CD14-positive monocyte (primary cell): ENCODE results near the gene GEN1. TPM values are rescaled to one million over a fixed set of nuclear protein-coding genes. Genes with fewer than 3 reads are reported as not detected.

Source experiments
- DNase-seq, 3 donors: peaks; one replicate each; pipeline ENCODE4 v3.0.0-alpha.2; 2011 to 2022
- H2AFZ ChIP-seq: 2 replicates; pipeline ENCODE4 v1.6.0; 2012; ENCODE audit warnings: mild to moderate bottlenecking, low read depth, low read length, inconsistent platforms; ENCODE audit not compliant: insufficient read depth, poor library complexity, severe bottlenecking
- H3K27ac ChIP-seq, 2 donors: 1 replicate in 1 of 2; 2 replicates in 1 of 2; pipeline ENCODE4 v1.5.1; 2012 to 2013; ENCODE audit warnings: low read length in 2 of 2, control low read depth in 1 of 2, inconsistent platforms in 1 of 2, low read depth in 1 of 2, mild to moderate bottlenecking in 1 of 2
- H3K27me3 ChIP-seq, 2 donors: one replicate each; pipeline versions ENCODE4 v1.6.0 to v1.6.1; 2011 to 2013; ENCODE audit warnings: low read length in 2 of 2; ENCODE audit not compliant: control insufficient read depth in 2 of 2, insufficient read depth in 2 of 2
- H3K36me3 ChIP-seq, 2 donors: replicated peaks in 1 of 2; 1 replicate in 1 of 2; 2 replicates in 1 of 2; pipeline versions ENCODE4 v1.5.1 to v1.6.1; 2012 to 2013; ENCODE audit warnings: low read length in 2 of 2, control low read depth in 1 of 2, inconsistent platforms in 1 of 2, mild to moderate bottlenecking in 1 of 2; ENCODE audit not compliant: insufficient read depth in 2 of 2, control insufficient read depth in 1 of 2
- H3K4me1 ChIP-seq, 2 donors: 1 replicate in 1 of 2; 2 replicates in 1 of 2; pipeline versions ENCODE4 v1.5.1 to v1.6.1; 2012 to 2013; ENCODE audit warnings: low read length in 2 of 2, control low read depth in 1 of 2, inconsistent platforms in 1 of 2, mild to moderate bottlenecking in 1 of 2, moderate library complexity in 1 of 2; ENCODE audit not compliant: insufficient read depth in 2 of 2, control insufficient read depth in 1 of 2
- H3K4me2 ChIP-seq: replicated peaks from 2 replicates; pipeline ENCODE3; 2012; ENCODE audit warnings: low read length, moderate library complexity, mild to moderate bottlenecking; ENCODE audit not compliant: poor library complexity, severe bottlenecking; ENCODE audit errors: extremely low read depth
- H3K4me3 ChIP-seq, 3 experiments: fragments of 200-600 bp in 1 of 3; sonication (generic) in 1 of 3; replicated peaks in 1 of 3; 1 replicate in 2 of 3; 2 replicates in 1 of 3; pipeline ENCODE4 v1.5.1; 2011 to 2013; ENCODE audit warnings: low read length in 3 of 3, mild to moderate bottlenecking in 3 of 3, control low read depth in 2 of 3, low read depth in 2 of 3, inconsistent platforms in 1 of 3, moderate library complexity in 1 of 3
- H3K79me2 ChIP-seq: 2 replicates; pipeline ENCODE4 v1.6.0; 2012; ENCODE audit warnings: mild to moderate bottlenecking, control low read depth, inconsistent platforms, low read length, moderate library complexity; ENCODE audit not compliant: insufficient read depth
- H3K9ac ChIP-seq: 2 replicates; pipeline ENCODE4 v1.6.0; 2017; ENCODE audit warnings: low read length, mild to moderate bottlenecking; ENCODE audit not compliant: insufficient read depth, poor library complexity, severe bottlenecking
- H3K9me3 ChIP-seq, 2 donors: replicated peaks in 1 of 2; 1 replicate in 1 of 2; 2 replicates in 1 of 2; pipeline versions ENCODE4 v1.5.1 to v1.6.1; 2012 to 2013; ENCODE audit warnings: low read length in 2 of 2, control low read depth in 1 of 2; ENCODE audit not compliant: control insufficient read depth in 1 of 2, insufficient read depth in 1 of 2
- H4K20me1 ChIP-seq: 2 replicates; pipeline ENCODE4 v1.6.0; 2012; ENCODE audit warnings: mild to moderate bottlenecking, low read length, control low read depth, moderate library complexity; ENCODE audit not compliant: insufficient read depth
- H3K27ac Mint-ChIP-seq, 7 donors: one replicate each; pipeline ENCODE4 v1.8.0; 2020; ENCODE audit warnings: mild to moderate bottlenecking in 7 of 7, mixed read lengths in 7 of 7, moderate library complexity in 6 of 7, inconsistent platforms in 2 of 7
- H3K27me3 Mint-ChIP-seq, 3 donors: one replicate each; pipeline ENCODE4 v1.8.0; 2021 to 2022; ENCODE audit warnings: low read depth in 3 of 3, mild to moderate bottlenecking in 3 of 3, mixed read lengths in 3 of 3, moderate library complexity in 3 of 3, inconsistent platforms in 1 of 3
- H3K36me3 Mint-ChIP-seq, 2 donors: one replicate each; pipeline ENCODE4 v1.8.0; 2020; ENCODE audit warnings: mixed read lengths in 2 of 2, inconsistent platforms in 1 of 2, mild to moderate bottlenecking in 1 of 2
- H3K4me1 Mint-ChIP-seq: one replicate; pipeline ENCODE4 v1.8.0; 2020; ENCODE audit warnings: mild to moderate bottlenecking, mixed read lengths
- H3K4me3 Mint-ChIP-seq, 2 donors: one replicate each; pipeline ENCODE4 v1.8.0; 2020; ENCODE audit warnings: mild to moderate bottlenecking in 2 of 2, mixed read lengths in 2 of 2, moderate library complexity in 1 of 2
- H3K9me3 Mint-ChIP-seq, 7 donors: one replicate each; pipeline ENCODE4 v1.8.0; 2020 to 2022; ENCODE audit warnings: mixed read lengths in 7 of 7, mild to moderate bottlenecking in 6 of 7, moderate library complexity in 6 of 7, inconsistent platforms in 2 of 7
- WGBS: methylation state at CpG from one replicate; pipeline ENCODE4 v1.1.5; 2013; ENCODE audit warnings: missing lambda C conversion rate; ENCODE audit not compliant: insufficient coverage; 5-methylcytosine and 5-hydroxymethylcytosine counted together
- intact Hi-C, 2 donors: fragments of 100-400 bp; cut with micrococcal nuclease; formaldehyde crosslinking; loops; one replicate each; pipeline versions ENCODE4 v1.15.0 to v1.15.1; 2023
- polyA plus RNA-seq, 3 donors: library from polyadenylated mRNA; depleted of rRNA in 1 of 3; unstranded in 2 of 3; stranded (reverse) in 1 of 3; fragments of 300-500 nt in 2 of 3; fragments of >200 nt in 1 of 3; fragmentation: Illumina TruSeq in 2 of 3; gene quantifications; 1 replicate in 2 of 3; 2 replicates in 1 of 3; pipeline ENCODE4 v1.2.3, GENCODE V29; 2012 to 2021
- TF ChIP-seq, protein P1 (sequence below): fragments of 200-600 bp; IDR thresholded peaks from one replicate; pipeline ENCODE4 v1.8.0; 2022; ENCODE audit warnings: antibody characterized with exemption, mild to moderate bottlenecking

GEN1 gene
- polyA plus RNA-seq, 3 donors: 0.79 to 3.6 (median 0.96) TPM

DNA sequence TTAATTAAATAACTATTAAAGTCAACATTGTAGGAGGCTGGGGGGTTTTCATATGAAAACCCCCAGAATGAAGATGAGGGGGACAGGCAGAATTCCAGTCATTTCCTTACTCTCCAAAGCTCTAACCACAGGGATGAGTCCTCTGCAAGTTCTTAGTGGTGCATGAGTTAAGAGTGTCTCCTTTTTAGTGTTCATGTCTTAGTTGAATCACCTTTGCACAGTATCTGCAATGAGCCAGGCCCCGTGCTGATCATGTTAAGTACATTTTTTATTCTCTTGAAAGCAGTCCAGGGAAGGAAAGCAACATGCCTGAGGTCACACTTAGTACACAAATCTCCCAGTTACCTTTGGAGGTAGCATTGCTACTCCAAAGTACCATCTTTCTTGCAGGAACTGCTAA is 36.6 kb downstream of the GEN1 start:
- Mint-ChIP-seq H3K4me1 (peaks cover 5% of the 10 kb centered on the region), H3K36me3 (no peaks in the 10 kb centered on the region), H3K4me3 (no peak overlapping the region), H3K27me3 (peaks cover 8 to 11% (median 11%) of the 10 kb centered on the region in 3 donors), H3K27ac (no peak overlapping the region), H3K9me3 (peaks cover 0 to 4% (median 0%) of the 10 kb centered on the region in 7 donors)
- 60% methylated on average over 1 of the region's 1 CpG for WGBS
- DNase-seq: no peak
- Histone ChIP-seq H3K4me2 (no peak overlapping the region), H3K36me3 (no peaks in the 10 kb centered on the region), H3K79me2 (no peaks in the 10 kb centered on the region), H3K4me3 (no peak overlapping the region), H3K9me3 (no peaks in the 10 kb centered on the region), H4K20me1 (no peaks in the 10 kb centered on the region), H3K9ac (no peak overlapping the region), H3K4me1 (no peaks in the 10 kb centered on the region), H3K27me3 (peaks cover 0 to 2% of the 10 kb centered on the region in 2 donors), H3K27ac (no peak overlapping the region), H2AFZ (no peak overlapping the region)
- intact Hi-C loops: no loop called here
- TF ChIP-seq, protein P1, sequence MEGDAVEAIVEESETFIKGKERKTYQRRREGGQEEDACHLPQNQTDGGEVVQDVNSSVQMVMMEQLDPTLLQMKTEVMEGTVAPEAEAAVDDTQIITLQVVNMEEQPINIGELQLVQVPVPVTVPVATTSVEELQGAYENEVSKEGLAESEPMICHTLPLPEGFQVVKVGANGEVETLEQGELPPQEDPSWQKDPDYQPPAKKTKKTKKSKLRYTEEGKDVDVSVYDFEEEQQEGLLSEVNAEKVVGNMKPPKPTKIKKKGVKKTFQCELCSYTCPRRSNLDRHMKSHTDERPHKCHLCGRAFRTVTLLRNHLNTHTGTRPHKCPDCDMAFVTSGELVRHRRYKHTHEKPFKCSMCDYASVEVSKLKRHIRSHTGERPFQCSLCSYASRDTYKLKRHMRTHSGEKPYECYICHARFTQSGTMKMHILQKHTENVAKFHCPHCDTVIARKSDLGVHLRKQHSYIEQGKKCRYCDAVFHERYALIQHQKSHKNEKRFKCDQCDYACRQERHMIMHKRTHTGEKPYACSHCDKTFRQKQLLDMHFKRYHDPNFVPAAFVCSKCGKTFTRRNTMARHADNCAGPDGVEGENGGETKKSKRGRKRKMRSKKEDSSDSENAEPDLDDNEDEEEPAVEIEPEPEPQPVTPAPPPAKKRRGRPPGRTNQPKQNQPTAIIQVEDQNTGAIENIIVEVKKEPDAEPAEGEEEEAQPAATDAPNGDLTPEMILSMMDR: no peak

DNA sequence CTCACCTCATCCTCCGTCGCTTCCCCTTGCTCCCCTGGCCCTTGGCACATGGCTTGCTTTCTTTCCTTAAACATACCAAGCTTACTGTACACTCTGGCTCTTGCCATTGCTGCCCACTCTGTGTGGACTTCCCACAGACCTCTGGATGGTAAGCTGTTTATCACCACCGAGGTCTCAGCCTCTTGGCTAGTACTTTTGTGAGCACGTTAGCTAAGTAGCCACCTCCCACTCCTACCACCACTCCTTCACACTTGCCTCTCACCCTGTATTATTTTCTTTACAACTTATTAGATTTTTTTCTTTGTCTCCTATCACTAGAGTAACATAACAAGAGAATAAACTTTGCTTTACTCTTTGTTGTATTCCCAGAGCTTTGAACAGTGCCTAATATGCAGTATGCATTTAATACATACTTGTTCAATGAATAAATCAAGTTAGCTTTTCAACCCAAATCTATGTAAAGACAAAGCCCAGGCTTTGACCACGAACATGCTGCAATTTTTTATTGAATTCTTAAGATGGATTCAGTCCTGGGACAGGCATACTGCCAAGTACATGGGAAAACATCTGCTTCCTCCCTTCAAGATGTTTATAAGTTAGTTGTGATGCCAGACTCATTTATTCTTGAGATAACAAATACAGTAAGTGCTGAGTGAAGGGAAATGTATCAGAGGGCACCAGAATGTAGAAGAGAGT is 37.3 kb downstream of the GEN1 start:
- 0% methylated on average over 1 of the region's 5 CpGs for WGBS
- no peak overlapping the region for H3K27ac Mint-ChIP-seq
- H3K27me3 Mint-ChIP-seq: peaks cover 8 to 11% (median 11%) of the 10 kb centered on the region in 3 donors

More for the DNA sequence above, 37.3 kb downstream of the GEN1 start:
- Mint-ChIP-seq H3K4me1 (peaks cover 5% of the 10 kb centered on the region), H3K9me3 (peaks cover 0 to 4% (median 0%) of the 10 kb centered on the region in 7 donors), H3K4me3 (no peak overlapping the region), H3K36me3 (no peaks in the 10 kb centered on the region)
- no peak for DNase-seq
- Histone ChIP-seq H3K4me2 (no peak overlapping the region), H3K79me2 (no peaks in the 10 kb centered on the region), H3K27me3 (peaks cover 0 to 2% of the 10 kb centered on the region in 2 donors), H2AFZ (no peak overlapping the region), H4K20me1 (no peaks in the 10 kb centered on the region), H3K36me3 (no peaks in the 10 kb centered on the region), H3K9me3 (no peaks in the 10 kb centered on the region), H3K4me1 (no peaks in the 10 kb centered on the region), H3K9ac (no peak overlapping the region), H3K4me3 (no peak overlapping the region), H3K27ac (no peak overlapping the region)
- TF ChIP-seq, protein P1: no peak
- intact Hi-C loops: no loop called here
